Adrenal gland (tissue), 5 donors: ENCODE data around the gene MYO9B.

Experiments used
- POLR2A ChIP-seq, 2 donors: fragments of 450-650 bp; IDR thresholded peaks; one replicate each; pipeline ENCODE4 v1.6.1; 2017; ENCODE audit warnings: antibody characterized with exemption in 2 of 2, mild to moderate bottlenecking in 2 of 2, moderate library complexity in 1 of 2
- TF ChIP-seq, protein P1 (sequence below), 6 experiments: fragments of 450-650 bp in 4 of 6; fragments of 200-600 bp in 2 of 6; sonication (generic) in 1 of 6; IDR thresholded peaks; 1 replicate in 5 of 6; 2 replicates in 1 of 6; pipeline versions ENCODE4 v1.5.1 to v1.8.0; 2016 to 2021; ENCODE audit warnings: antibody characterized with exemption in 6 of 6, mild to moderate bottlenecking in 2 of 6, moderate library complexity in 1 of 6
- donor health status: DM: no; HTN: no; CAD: no.

- TF ChIP-seq, protein P1, sequence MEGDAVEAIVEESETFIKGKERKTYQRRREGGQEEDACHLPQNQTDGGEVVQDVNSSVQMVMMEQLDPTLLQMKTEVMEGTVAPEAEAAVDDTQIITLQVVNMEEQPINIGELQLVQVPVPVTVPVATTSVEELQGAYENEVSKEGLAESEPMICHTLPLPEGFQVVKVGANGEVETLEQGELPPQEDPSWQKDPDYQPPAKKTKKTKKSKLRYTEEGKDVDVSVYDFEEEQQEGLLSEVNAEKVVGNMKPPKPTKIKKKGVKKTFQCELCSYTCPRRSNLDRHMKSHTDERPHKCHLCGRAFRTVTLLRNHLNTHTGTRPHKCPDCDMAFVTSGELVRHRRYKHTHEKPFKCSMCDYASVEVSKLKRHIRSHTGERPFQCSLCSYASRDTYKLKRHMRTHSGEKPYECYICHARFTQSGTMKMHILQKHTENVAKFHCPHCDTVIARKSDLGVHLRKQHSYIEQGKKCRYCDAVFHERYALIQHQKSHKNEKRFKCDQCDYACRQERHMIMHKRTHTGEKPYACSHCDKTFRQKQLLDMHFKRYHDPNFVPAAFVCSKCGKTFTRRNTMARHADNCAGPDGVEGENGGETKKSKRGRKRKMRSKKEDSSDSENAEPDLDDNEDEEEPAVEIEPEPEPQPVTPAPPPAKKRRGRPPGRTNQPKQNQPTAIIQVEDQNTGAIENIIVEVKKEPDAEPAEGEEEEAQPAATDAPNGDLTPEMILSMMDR (IDR thresholded peaks at IDR 0.05) = no peak
- no peak for TF ChIP-seq POLR2A (IDR thresholded peaks at IDR 0.05)
Measured at GRCh38 chr19:17073869-17074633, 1.5 kb upstream of the MYO9B start.
